Suprapubic skin (tissue), 3 donors: Measurements from ENCODE around the gene TBC1D24.

Experiments
- CTCF ChIP-seq, 2 donors: fragments of 200-600 bp in 1 of 2; fragments of 450-650 bp in 1 of 2; sonication (generic) in 1 of 2; IDR thresholded peaks; one replicate each; pipeline ENCODE4 v1.5.1; 2016 to 2019; ENCODE audit warnings: antibody characterized with exemption in 2 of 2, mild to moderate bottlenecking in 1 of 2, moderate library complexity in 1 of 2
- EP300 ChIP-seq: sonication (generic); formaldehyde crosslinking; IDR thresholded peaks from one replicate; pipeline ENCODE4 v1.6.1; 2017; ENCODE audit warnings: antibody characterized with exemption
- POLR2A ChIP-seq, 2 donors: fragments of 450-650 bp; IDR thresholded peaks; one replicate each; pipeline ENCODE4 v1.6.1; 2017; ENCODE audit warnings: antibody characterized with exemption in 2 of 2, mild to moderate bottlenecking in 2 of 2, moderate library complexity in 2 of 2

- TF ChIP-seq POLR2A (IDR thresholded peaks at IDR 0.05) (no peak), EP300 (no peak), CTCF (IDR thresholded peaks at IDR 0.05) (no peak)
Observed at GRCh38 chr16:2447920-2448583, 26.9 kb upstream of the TBC1D24 start.
